ENCODE measurements around the gene LASP1NB.

The LASP1NB gene

GRCh38 chr17:38925263-38925995 is at the start of gene LASP1NB:
Gene LASP1NB (plus strand): TSS chr17:38925614.
- H3K27ac ChIP-seq: no peak within 1 kb of the TSS
- H3K36me3 ChIP-seq: no peaks in the 10 kb centered on the region
- no peak within 1 kb of the TSS for H3K9ac ChIP-seq (ENCODE audit: low read depth in 2 of 2, low read length in 2 of 2)
- H3K9me3 ChIP-seq: no peaks in the 10 kb centered on the region
- intact Hi-C loops (cut with DNase I): no loop called here
- no peak for DNase-seq
- no peak for TF ChIP-seq CTCF (IDR thresholded peaks at IDR 0.05)
- no peaks in the 10 kb centered on the region for H3K27me3 ChIP-seq
- no peak within 1 kb of the TSS for H3K4me3 ChIP-seq
- H3K4me1 ChIP-seq: no peaks in the 10 kb centered on the region

GRCh38 chr17:38877130-38877851 is 48.1 kb upstream of the LASP1NB start:
- TF ChIP-seq CTCF (IDR thresholded peaks at IDR 0.05): no peak
- Histone ChIP-seq H3K9me3 (no peaks in the 10 kb centered on the region), H3K36me3 (peaks cover 4% of the 10 kb centered on the region), H3K9ac (ENCODE audit: low read depth in 2 of 2, low read length in 2 of 2) (peak overlapping the region in 1 of 2 donors; percentile 59), H3K4me1 (peaks cover 51% of the 10 kb centered on the region), H3K27me3 (no peaks in the 10 kb centered on the region), H3K27ac (no peak overlapping the region), H3K4me3 (no peak overlapping the region)
- no peak for DNase-seq
- intact Hi-C loops (cut with DNase I): loop anchor here (10.0 kb wide), 1 partner anchor 98 kb away; no protein-coding TSS in a partner anchor

DNA sequence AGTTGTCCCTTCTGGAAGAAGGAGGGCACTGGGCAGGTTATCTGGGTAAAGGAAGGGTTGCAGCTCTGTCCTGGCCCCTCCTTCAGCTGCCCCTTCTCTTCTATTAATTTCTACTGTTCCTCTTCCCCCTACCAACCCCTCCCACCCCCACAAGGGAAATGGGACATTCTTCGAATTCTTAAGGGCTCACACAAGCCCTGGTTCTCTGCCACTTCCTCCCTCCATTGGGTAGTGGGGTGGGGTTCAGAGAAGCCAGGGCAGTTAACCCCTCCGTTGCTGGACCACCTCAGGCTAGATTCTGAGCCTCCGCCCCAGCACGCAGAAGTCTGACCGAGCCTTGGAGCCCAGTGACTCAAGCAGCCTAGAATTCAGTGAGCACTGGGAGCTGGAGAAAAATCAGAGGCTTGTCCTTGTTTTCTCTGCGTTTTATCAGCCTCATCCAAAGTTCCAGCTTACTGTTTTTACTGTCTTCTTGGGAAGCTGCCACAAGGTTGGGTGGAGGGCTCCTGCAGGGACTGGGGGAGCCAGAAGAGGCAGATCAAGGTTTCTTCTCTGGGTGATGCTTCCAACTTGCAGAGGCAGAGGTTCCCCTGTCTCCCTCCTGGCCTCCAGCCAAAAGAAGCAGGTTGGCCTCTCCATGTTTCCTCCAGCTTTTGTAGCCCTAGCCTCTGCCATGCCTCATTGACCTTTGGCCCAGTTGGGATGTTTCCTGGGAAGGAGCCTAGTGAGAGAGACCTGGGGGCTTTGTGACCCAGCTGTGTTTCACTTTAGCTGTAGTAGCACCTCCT is 45.3 kb upstream of the LASP1NB start:
- Histone ChIP-seq H3K4me3 (no peak overlapping the region), H3K27ac (no peak overlapping the region), H3K4me1 (peaks cover 42% of the 10 kb centered on the region), H3K27me3 (no peaks in the 10 kb centered on the region), H3K36me3 (peaks cover 4% of the 10 kb centered on the region), H3K9ac (ENCODE audit: low read depth in 2 of 2, low read length in 2 of 2) (peak overlapping the region in 1 of 2 donors; percentile 53), H3K9me3 (no peaks in the 10 kb centered on the region)
- intact Hi-C loops (cut with DNase I): loop anchor here (10.0 kb wide), 2 partner anchors 95 to 275 kb away; partner anchors contain the start of gene PLXDC1
- DNase-seq: no peak
- no peak for TF ChIP-seq CTCF (IDR thresholded peaks at IDR 0.05)

DNA sequence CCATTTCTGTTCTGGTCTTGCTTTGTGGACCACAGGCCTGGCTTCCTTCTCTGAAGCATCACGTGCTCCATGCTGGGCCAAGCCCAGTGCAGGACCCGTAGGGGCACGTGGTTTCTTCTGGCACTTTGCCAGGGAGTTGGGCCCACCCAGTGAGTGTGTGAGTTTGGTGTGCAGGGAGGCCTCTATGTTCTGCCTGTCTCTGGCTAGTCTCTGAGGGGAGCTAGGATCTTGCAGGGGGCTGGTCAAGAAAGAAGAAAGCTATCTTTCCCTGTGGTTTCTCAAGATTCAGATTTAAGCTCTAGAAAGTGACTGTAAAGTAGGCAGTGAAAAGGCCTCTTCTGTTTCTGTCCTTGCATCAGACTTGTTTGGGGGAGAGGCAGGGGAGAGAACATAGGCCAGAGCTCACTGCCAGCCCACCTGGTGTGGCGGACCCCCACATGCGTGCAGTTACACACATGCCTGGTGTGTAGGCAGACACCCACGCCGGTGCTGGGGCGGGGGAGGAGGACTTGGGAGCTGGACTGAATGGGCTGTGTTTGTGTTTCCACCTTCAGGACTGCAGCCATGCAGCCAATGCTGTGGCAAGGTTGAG is 43.7 kb upstream of the LASP1NB start:
- Histone ChIP-seq H3K27me3 (no peaks in the 10 kb centered on the region), H3K4me3 (no peak overlapping the region), H3K27ac (no peak overlapping the region), H3K9ac (ENCODE audit: low read depth in 2 of 2, low read length in 2 of 2) (no peak overlapping the region), H3K36me3 (peaks cover 4% of the 10 kb centered on the region), H3K9me3 (no peaks in the 10 kb centered on the region), H3K4me1 (peaks cover 53% of the 10 kb centered on the region)
- no peak for TF ChIP-seq CTCF (IDR thresholded peaks at IDR 0.05)
- peak; percentile 68 for DNase-seq
- intact Hi-C loops (cut with DNase I): loop anchor here (10.0 kb wide), 1 partner anchor 273 kb away; the partner anchor contains the start of gene PLXDC1

DNA sequence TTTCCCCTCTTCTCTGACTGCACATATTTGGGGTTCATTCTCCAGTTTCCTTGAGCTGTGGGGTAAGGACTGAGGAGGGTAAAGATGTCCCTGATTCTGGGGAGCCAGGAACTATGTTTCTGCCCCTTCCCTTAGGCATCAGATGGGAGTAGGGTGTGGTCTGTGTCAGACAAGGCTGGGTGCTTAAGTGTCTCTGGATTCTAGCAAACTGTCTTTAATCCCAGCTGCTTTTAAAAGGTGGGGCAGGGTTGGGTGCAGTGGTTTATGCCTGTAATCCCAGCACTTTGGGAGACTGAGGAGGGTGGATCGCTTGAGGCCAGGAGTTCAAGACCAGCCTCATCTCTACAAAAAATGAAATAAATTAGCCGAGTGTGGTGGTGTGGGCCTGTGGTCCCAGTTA is 42.5 kb upstream of the LASP1NB start:
- H3K9ac ChIP-seq (ENCODE audit: low read depth in 2 of 2, low read length in 2 of 2): peak overlapping the region in 1 of 2 donors; percentile 55
- no peak for TF ChIP-seq CTCF (IDR thresholded peaks at IDR 0.05)
- no peaks in the 10 kb centered on the region for H3K9me3 ChIP-seq
- no peak overlapping the region for H3K27ac ChIP-seq
- intact Hi-C loops (cut with DNase I): loop anchor here (10.0 kb wide), 1 partner anchor 272 kb away; the partner anchor contains the start of gene PLXDC1
- no peaks in the 10 kb centered on the region for H3K27me3 ChIP-seq
- peaks cover 46% of the 10 kb centered on the region for H3K4me1 ChIP-seq
- no peak for DNase-seq
- H3K36me3 ChIP-seq: peaks cover 4% of the 10 kb centered on the region
- H3K4me3 ChIP-seq: no peak overlapping the region
